Activated CD4-positive, alpha-beta T cell treated with anti-CD3 and anti-CD28 coated beads, Interleukin-2, Interleukin-4, amounts not matched to agents 100 ng/mL and 50 ng/mL, durations not matched to agents 16 hours and 8 hours (primary cell): ENCODE measurements around the gene TRH.
"Not testable (repeated sequence)": the region's sequence is repeated elsewhere in the genome, so short reads cannot be mapped to it uniquely, and the experiment has no call there.

Experiments used
- DNase-seq: peaks from one replicate; pipeline ENCODE4 v3.0.0-alpha.2; 2020; ENCODE audit warnings: low spot score

The TRH gene

DNA sequence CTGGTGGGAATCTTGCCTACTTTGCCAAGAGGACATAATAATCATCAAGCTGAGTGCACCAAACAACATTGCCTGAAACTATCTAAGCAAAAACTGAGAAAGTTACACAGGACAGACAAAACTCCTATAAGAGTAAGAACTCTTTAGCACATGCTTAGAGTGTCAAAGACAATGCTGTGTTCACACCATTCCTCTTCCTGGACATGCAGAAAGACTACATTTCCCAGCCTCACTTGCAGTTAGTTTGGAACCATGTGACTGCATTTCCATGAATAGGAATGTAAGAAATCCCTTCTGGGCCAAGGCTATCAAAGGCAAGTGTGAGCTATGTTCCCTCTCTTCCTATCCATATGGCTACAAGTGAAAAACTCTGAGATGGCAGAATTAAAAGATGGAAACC is 37.6 kb downstream of the TRH start:
- not testable (repeated sequence) for DNase-seq

DNA sequence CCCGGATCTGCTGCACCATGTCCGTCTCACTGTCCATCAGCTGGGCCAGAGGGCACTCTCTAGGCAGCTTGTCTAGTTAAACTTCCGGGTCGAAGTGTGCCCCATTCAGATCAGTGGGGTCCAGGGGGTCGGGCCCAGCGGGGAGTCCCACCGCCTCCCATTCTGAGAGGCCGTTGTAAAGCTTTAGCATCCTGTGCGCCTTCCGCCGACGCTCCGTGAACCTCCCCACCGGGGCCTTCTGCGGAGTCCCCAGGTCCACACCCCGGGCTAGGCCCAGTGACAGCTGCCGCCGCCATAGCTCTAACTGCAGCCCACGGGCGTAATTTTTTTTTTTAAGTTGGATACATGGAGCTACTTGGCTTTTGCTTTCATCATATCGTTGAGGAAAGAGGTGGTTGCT is 38.7 kb downstream of the TRH start:
- DNase-seq: not testable (repeated sequence)

DNA sequence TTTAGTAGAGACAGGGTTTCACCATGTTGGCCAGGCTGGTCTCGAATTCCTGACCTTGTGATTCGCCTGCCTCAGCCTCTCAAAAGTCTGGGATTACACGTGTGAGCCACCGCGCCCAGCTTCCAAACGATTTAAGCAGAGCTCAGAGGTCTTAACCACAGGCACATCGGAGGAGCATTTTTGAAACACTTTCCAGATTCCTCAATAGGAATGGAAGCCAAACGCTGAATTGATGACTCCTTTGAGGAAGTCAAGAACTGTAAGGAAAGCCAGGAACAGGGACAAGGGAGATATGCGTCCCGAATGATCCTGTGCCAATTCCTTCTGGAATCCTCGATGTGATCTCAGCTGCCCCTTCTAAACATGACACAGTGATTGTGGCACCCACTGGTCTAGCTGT is 40.0 kb downstream of the TRH start:
- no peak for DNase-seq

DNA sequence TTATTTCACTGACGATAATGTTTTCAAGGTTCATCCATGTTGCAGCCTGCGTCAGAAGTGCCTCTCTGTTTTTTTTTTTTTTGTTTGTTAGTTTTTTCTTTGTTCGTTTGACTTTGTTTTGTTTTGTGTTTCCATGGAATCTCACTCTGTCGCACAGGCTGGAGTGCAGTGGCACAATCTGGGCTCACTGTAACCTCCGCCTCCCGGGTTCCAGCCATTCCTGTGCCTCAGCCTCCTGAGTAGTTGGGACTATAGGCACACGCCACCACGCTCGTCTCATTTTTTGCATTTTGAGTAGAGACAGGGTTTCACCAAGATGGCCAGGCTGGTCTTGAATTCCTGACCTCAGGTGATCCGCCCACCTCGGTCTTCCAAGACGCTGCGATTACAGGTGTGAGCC is 43.1 kb downstream of the TRH start:
- not testable (repeated sequence) for DNase-seq

- DNase-seq: peak; percentile 37
Measured at GRCh38 chr3:130026146-130026829, 51.8 kb downstream of the TRH start.

- not testable (repeated sequence) for DNase-seq
Measured at GRCh38 chr3:130027437-130027836, 52.9 kb downstream of the TRH start.
